Measurements from ENCODE around the gene MRPL54. TPM values are rescaled to one million over a fixed set of nuclear protein-coding genes. Genes with fewer than 3 reads are reported as not detected.

The MRPL54 gene
- total RNA-seq, 1 experiment from 2014 or later: 67.1 TPM

DNA sequence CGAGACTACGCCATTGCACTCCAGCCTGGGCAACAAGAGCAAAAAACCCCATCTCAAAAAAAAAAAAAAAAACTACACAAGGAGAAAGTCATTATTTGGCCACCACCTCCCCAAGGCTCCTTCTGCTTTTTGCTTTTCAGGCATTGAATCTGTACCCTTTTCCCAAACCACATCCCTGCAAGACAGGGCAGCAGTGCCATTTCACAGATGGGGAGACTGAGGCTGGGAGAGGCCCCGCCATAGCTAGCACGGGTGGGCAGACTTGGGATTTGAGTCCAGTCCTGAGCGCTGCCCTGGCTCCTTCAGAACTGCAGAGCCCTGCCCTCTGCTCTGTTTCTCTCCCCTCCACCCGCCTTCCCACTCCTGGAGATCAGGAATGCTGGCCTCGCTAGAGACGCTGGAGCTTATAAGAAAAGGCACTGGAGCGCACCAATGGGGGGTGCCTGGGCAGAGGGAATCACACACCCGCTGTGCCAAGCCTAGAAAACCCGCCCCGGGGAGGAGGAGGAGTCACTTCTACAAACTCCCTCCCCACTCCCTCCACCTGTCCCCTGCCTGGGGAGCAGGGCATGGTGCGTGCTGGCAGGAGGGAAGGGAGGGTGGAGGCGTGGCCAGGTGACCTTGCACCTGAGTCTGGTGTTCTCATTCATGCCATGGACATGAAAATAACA lies 36.7 kb upstream of the MRPL54 start:
- ATAC-seq (peak; percentile 64), DNase-seq (ENCODE audit: low read depth, low spot score) (peak; percentile 73)
- POLR2A ChIA-PET: interaction anchor here (0.7 to 2.5 kb wide), 4 partner anchors 15 to 478 kb away, joined by 3 to 8 read pairs (median 5); partner anchors contain the start of genes EEF2 and TJP3
- no peaks in the 10 kb centered on the region for H3K27me3 ChIP-seq (ENCODE audit: insufficient read depth, low read length)
- peak overlapping the region; percentile 36; the same call in 1 of the 2 replicates for H3K9ac ChIP-seq (ENCODE audit: low read length)
- H3K4me3 ChIP-seq (replicated peaks in 1 of 2; ENCODE audit: low read depth in 1 of 2, low read length in 2 of 2): peak overlapping the region in 1 of 2 experiments; percentile 40; a peak in 2 of 4 replicates
- no peaks in the 10 kb centered on the region for H3K36me3 ChIP-seq (ENCODE audit: control insufficient read depth in 1 of 2, insufficient read depth in 2 of 2, low read length in 2 of 2)
- CTCF ChIA-PET: interaction anchor here (1.2 to 1.4 kb wide), 2 partner anchors 16 to 36 kb away, joined by 4 to 5 read pairs; partner anchors contain the start of gene MRPL54
- no peak overlapping the region for H2AFZ ChIP-seq (ENCODE audit: low read depth, low read length, poor library complexity, severe bottlenecking)
- TF ChIP-seq SP1 (IDR thresholded peaks at IDR 0.05; ENCODE audit: low read depth) (peak; percentile 51; the same call in 1 of the 2 replicates), YY1 (IDR thresholded peaks at IDR 0.05; ENCODE audit: extremely low read depth, insufficient replicate concordance, low read depth, low read length) (peak; percentile 46), ELF1 (IDR thresholded peaks at IDR 0.05; ENCODE audit: borderline replicate concordance, low read depth) (no peak), SIN3A (IDR thresholded peaks at IDR 0.05; ENCODE audit: low read depth) (no peak)
- TF ChIP-seq, protein P1, sequence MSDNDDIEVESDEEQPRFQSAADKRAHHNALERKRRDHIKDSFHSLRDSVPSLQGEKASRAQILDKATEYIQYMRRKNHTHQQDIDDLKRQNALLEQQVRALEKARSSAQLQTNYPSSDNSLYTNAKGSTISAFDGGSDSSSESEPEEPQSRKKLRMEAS (IDR thresholded peaks at IDR 0.05): peak; percentile 76; the same call in 1 of the 2 replicates
- H3K79me2 ChIP-seq (ENCODE audit: insufficient read depth, low read length): no peaks in the 10 kb centered on the region
- intact Hi-C loops (cut with micrococcal nuclease): loop anchor here (10.0 kb wide), 1 partner anchor 479 kb away; no protein-coding TSS in a partner anchor
- H3K4me2 ChIP-seq (ENCODE audit: low read length): peak overlapping the region; percentile 72
- H3K9me3 ChIP-seq (ENCODE audit: control insufficient read depth in 1 of 2, insufficient read depth in 1 of 2, low read depth in 1 of 2, low read length in 2 of 2): no peaks in the 10 kb centered on the region
- peak overlapping the region; percentile 55 for H3K27ac ChIP-seq (ENCODE audit: low read depth, low read length)
- RAD21 ChIA-PET (ENCODE audit: low non-redundant PET in 1 of 2, low total read pairs in 2 of 2, uncharacterized antibody in 2 of 2, unreplicated experiment in 2 of 2): no interaction called here
- no peaks in the 10 kb centered on the region for H4K20me1 ChIP-seq (ENCODE audit: insufficient read depth)
- H3K9me2 ChIP-seq (ENCODE audit: insufficient read depth): no peaks in the 10 kb centered on the region
- BruUV-seq (replicated peaks): no TSS peak
- peaks cover 64 to 94% of the 10 kb centered on the region in 2 experiments for H3K4me1 ChIP-seq (ENCODE audit: control insufficient read depth in 1 of 2, insufficient read depth in 2 of 2, low read length in 2 of 2)

DNA sequence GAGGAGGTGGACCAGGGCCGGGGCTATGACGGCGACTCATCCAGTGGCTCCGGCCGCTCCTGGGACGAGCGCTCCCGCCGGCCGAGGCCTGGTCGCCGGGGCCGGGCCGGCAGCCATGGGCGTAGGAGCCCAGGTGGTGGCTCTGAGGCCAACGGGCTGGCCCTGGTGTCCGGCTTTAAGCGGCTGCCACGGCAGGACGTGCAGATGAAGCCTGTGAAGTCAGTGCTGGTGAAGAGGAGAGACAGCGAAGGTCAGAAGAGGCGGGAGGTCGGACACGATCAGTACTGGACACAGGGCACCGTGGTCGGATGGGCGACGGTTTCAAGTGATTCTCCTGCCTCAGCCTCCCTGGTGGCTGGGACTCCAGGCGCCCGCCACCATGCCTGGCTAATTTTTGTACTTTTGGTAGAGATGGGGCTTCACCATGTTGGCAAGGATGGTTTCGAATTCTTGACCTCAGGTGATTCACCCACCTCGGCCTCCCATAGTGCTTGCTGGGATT lies 32.0 kb upstream of the MRPL54 start:
- H3K79me2 ChIP-seq (ENCODE audit: insufficient read depth, low read length): no peaks in the 10 kb centered on the region
- TF ChIP-seq EGR1 (IDR thresholded peaks at IDR 0.05; ENCODE audit: low read depth): no peak

More for the DNA sequence above, 32.0 kb upstream of the MRPL54 start:
- H3K4me2 ChIP-seq (ENCODE audit: low read length): peak overlapping the region; percentile 51
- H3K9ac ChIP-seq (ENCODE audit: low read length): no peak overlapping the region
- H3K27ac ChIP-seq (ENCODE audit: low read depth, low read length): no peak overlapping the region; the same call in 1 of the 2 replicates
- H3K9me3 ChIP-seq (ENCODE audit: control insufficient read depth in 1 of 2, insufficient read depth in 1 of 2, low read depth in 1 of 2, low read length in 2 of 2): no peaks in the 10 kb centered on the region
- DNase-seq (ENCODE audit: low read depth, low spot score): no peak
- H3K27me3 ChIP-seq (ENCODE audit: insufficient read depth, low read length): no peaks in the 10 kb centered on the region
- H3K9me2 ChIP-seq (ENCODE audit: insufficient read depth): no peaks in the 10 kb centered on the region
- H2AFZ ChIP-seq (ENCODE audit: low read depth, low read length, poor library complexity, severe bottlenecking): no peak overlapping the region
- H3K4me3 ChIP-seq (replicated peaks in 1 of 2; ENCODE audit: low read depth in 1 of 2, low read length in 2 of 2): no peak overlapping the region
- intact Hi-C loops (cut with micrococcal nuclease): no loop called here
- CTCF ChIA-PET: interaction anchor here (1.3 kb wide), 1 partner anchor 38 kb away, joined by 3 read pairs; no protein-coding TSS in a partner anchor
- no peak for ATAC-seq
- no peaks in the 10 kb centered on the region for H4K20me1 ChIP-seq (ENCODE audit: insufficient read depth)
- POLR2A ChIA-PET: no interaction called here
- H3K4me1 ChIP-seq (ENCODE audit: control insufficient read depth in 1 of 2, insufficient read depth in 2 of 2, low read length in 2 of 2): peaks cover 40 to 56% of the 10 kb centered on the region in 2 experiments
- H3K36me3 ChIP-seq (ENCODE audit: control insufficient read depth in 1 of 2, insufficient read depth in 2 of 2, low read length in 2 of 2): no peaks in the 10 kb centered on the region; a peak in 1 of 4 replicates
- no TSS peak for BruUV-seq (replicated peaks)
- RAD21 ChIA-PET (ENCODE audit: low non-redundant PET in 1 of 2, low total read pairs in 2 of 2, uncharacterized antibody in 2 of 2, unreplicated experiment in 2 of 2): no interaction called here

Measured in HCT116 (cell line).